HepG2 (cell line): ENCODE measurements around the gene APOLD1. TPM values are rescaled to one million over a fixed set of nuclear protein-coding genes. Genes with fewer than 3 reads are reported as not detected.

Experiments
- ATAC-seq: fragments of 200-7000 bp; cut with Tn5 transposase; 3 replicates; pipeline ENCODE4 v1.9.1; 2020; ENCODE audit warnings: mild to moderate bottlenecking, moderate library complexity
- BruUV-seq: library from RNA; stranded (reverse); fragments of 400-500 nt; replicated peaks from 2 replicates; lab custom pipeline; 2021; lab: Mats Ljungman, UMichigan
- CTCF ChIA-PET: fragments of 300-600 bp; formaldehyde crosslinking; extraction: SDS; loops from one replicate; lab custom pipeline; 2021; ENCODE audit warnings: low total read pairs, inconsistent platforms, low intra/inter-chr PET ratio; lab: Yijun Ruan, JAX
- POLR2A ChIA-PET: fragments of 350-600 bp; sonication (Branson Sonifier 250); formaldehyde crosslinking; loops from one replicate; lab custom pipeline; 2020; ENCODE audit warnings: antibody characterized with exemption, inconsistent platforms; lab: Yijun Ruan, JAX
- DNase-seq: peaks from one replicate; pipeline ENCODE4 v3.0.0-alpha.2; 2015; ENCODE audit warnings: low spot score
- FAIRE-seq: peaks from 3 replicates; lab custom pipeline; 2011; peaks lifted over from hg19 to GRCh38; lab: Jason Lieb, UNC
- H2AFZ ChIP-seq: one replicate; pipeline ENCODE4 v1.6.1; 2011; ENCODE audit warnings: low read length, inconsistent platforms
- H3K27ac ChIP-seq: fragments of 300-600 bp; 3 replicates; pipeline ENCODE4 v1.8.0; 2011; ENCODE audit warnings: mixed run types, mild to moderate bottlenecking, mixed read lengths, low read length, inconsistent platforms; ENCODE audit not compliant: insufficient read depth; ENCODE audit errors: extremely low read length
- H3K27me3 ChIP-seq, 2 experiments: fragments of 200-600 bp in 1 of 2; 2 replicates in 1 of 2; 3 replicates in 1 of 2; pipeline versions ENCODE4 v1.6.0 to v1.8.0; 2011; ENCODE audit warnings: low read length in 2 of 2, mild to moderate bottlenecking in 2 of 2, moderate library complexity in 2 of 2, inconsistent platforms in 1 of 2; ENCODE audit not compliant: insufficient read depth in 2 of 2, control insufficient read depth in 1 of 2
- H3K36me3 ChIP-seq, 2 experiments: fragments of 200-600 bp in 1 of 2; replicated peaks in 1 of 2; 2 replicates in 1 of 2; 3 replicates in 1 of 2; pipeline versions ENCODE4 v1.5.1 to v1.8.0; 2011; ENCODE audit warnings: low read length in 2 of 2, inconsistent platforms in 1 of 2; ENCODE audit not compliant: insufficient read depth in 2 of 2, control insufficient read depth in 1 of 2
- H3K4me1 ChIP-seq: 2 replicates; pipeline ENCODE4 v1.5.1; 2012; ENCODE audit warnings: low read length, inconsistent platforms; ENCODE audit not compliant: insufficient read depth
- H3K4me2 ChIP-seq: 2 replicates; pipeline ENCODE4 v1.6.0; 2011; ENCODE audit warnings: low read depth, low read length, inconsistent platforms
- H3K4me3 ChIP-seq, 3 experiments: fragments of 200-600 bp in 1 of 3; sonication (generic), shearing (Covaris generic) in 1 of 3; replicated peaks in 1 of 3; 2 replicates each; pipeline ENCODE4 v1.5.1; 2011 to 2016; ENCODE audit warnings: low read length in 3 of 3, inconsistent platforms in 2 of 3, low read depth in 2 of 3, mild to moderate bottlenecking in 2 of 3, control low read depth in 1 of 3, mixed read lengths in 1 of 3; ENCODE audit not compliant: insufficient read depth in 1 of 3
- H3K79me2 ChIP-seq: one replicate; pipeline ENCODE4 v1.6.1; 2011; ENCODE audit warnings: low read length, inconsistent platforms; ENCODE audit not compliant: insufficient read depth
- H3K9ac ChIP-seq: 2 replicates; pipeline ENCODE4 v1.6.0; 2011; ENCODE audit warnings: mild to moderate bottlenecking, low read depth, low read length, inconsistent platforms; ENCODE audit not compliant: insufficient read depth
- H3K9me3 ChIP-seq: 2 replicates; pipeline ENCODE4 v1.5.1; 2012; ENCODE audit warnings: mild to moderate bottlenecking, low read length
- H4K20me1 ChIP-seq: 2 replicates; pipeline ENCODE4 v1.6.0; 2011; ENCODE audit warnings: inconsistent platforms, mild to moderate bottlenecking, low read length, moderate library complexity; ENCODE audit not compliant: insufficient read depth
- CREB1 ChIP-seq, 2 experiments: fragments of 450-650 bp in 1 of 2; IDR thresholded peaks; 2 replicates each; pipeline ENCODE4 v1.6.1; 2016 to 2017; ENCODE audit warnings: control low read depth in 1 of 2, mild to moderate bottlenecking in 1 of 2, missing compliant biosample characterization in 1 of 2, missing genetic modification characterization in 1 of 2
- HMGXB4 ChIP-seq, 2 experiments: sonication (generic) in 1 of 2; formaldehyde crosslinking in 1 of 2; IDR thresholded peaks; 2 replicates each; pipeline versions ENCODE4 v1.4.0 to v1.6.1; 2018 to 2020; ENCODE audit warnings: missing genetic modification reagents in 2 of 2, borderline replicate concordance in 1 of 2, low read depth in 1 of 2, mild to moderate bottlenecking in 1 of 2, missing biosample characterization in 1 of 2
- TBL1XR1 ChIP-seq: fragments of 150-350 bp; IDR thresholded peaks from 2 replicates; pipeline ENCODE4 v1.6.1; 2014; ENCODE audit warnings: borderline replicate concordance, low read length; ENCODE audit not compliant: partially characterized antibody
- WGBS: methylation state at CpG from one replicate; pipeline ENCODE4 v1.1.6; 2017; ENCODE audit warnings: low lambda C conversion rate; 5-methylcytosine and 5-hydroxymethylcytosine counted together
- in situ Hi-C: cut with HindIII; loops from 2 replicates; pipeline ENCODE4 v1.10.0; 2017; ENCODE audit warnings: low pct_unique_long_range_greater_than_20kb; ENCODE audit not compliant: extremely low pct_ligation_motif_present
- intact Hi-C: fragments of 100-400 bp; cut with micrococcal nuclease; formaldehyde crosslinking; loops from one replicate; pipeline ENCODE4 v1.10.0; 2022; ENCODE audit not compliant: unreplicated experiment
- polyA plus RNA-seq, 8 experiments: library from polyadenylated mRNA; depleted of rRNA in 3 of 8; stranded (reverse) in 7 of 8; unstranded in 1 of 8; fragments of >200 nt; fragmentation: Illumina TruSeq in 4 of 8; extraction: Trizol in 4 of 8; gene quantifications; 2 replicates each; pipeline versions ENCODE4 v1.2.1 to v1.2.3, GENCODE V29; 2011 to 2016; ENCODE audit warnings: low read depth in 4 of 8, missing spikeins in 1 of 8, mixed read lengths in 1 of 8; ENCODE audit not compliant: insufficient read depth in 1 of 8
- total RNA-seq, 5 experiments: library from RNA; depleted of rRNA; stranded (reverse); fragments of >200 nt; fragmentation: Illumina TruSeq; extraction: Trizol; gene quantifications; 2 replicates each; pipeline ENCODE4 v1.2.3, GENCODE V29; 2016; ENCODE audit warnings: low read depth in 1 of 5

The APOLD1 gene
- total and polyA plus RNA-seq, 2 of the 13 experiments (the other 11 are each of a cell fraction or from before 2014, with no cell fraction given): 0.20 to 0.84 TPM

- TF ChIP-seq TBL1XR1: no peak
Observed at GRCh38 chr12:12796171-12796570, 10.7 kb downstream of the APOLD1 start (continued).

GRCh38 chr12:12796928-12797793 lies 11.7 kb downstream of the APOLD1 start:
- Histone ChIP-seq H3K9ac (no peak overlapping the region), H3K4me1 (peaks cover 3% of the 10 kb centered on the region; the same call in 1 of the 2 replicates), H3K4me2 (no peak overlapping the region), H3K9me3 (no peaks in the 10 kb centered on the region), H4K20me1 (no peaks in the 10 kb centered on the region), H3K27me3 (peaks cover 0 to 10% of the 10 kb centered on the region in 2 experiments; a peak in 1 of 5 replicates), H2AFZ (no peak overlapping the region), H3K36me3 (no peaks in the 10 kb centered on the region), H3K4me3 (no peak overlapping the region), H3K27ac (no peak overlapping the region), H3K79me2 (no peaks in the 10 kb centered on the region)
- ChIA-PET POLR2A (no interaction called here), CTCF (no interaction called here)
- FAIRE-seq: no peak
- TF ChIP-seq HMGXB4 (CRISPR knock-in tag; IDR thresholded peaks at IDR 0.05; ENCODE audit: borderline replicate concordance in 1 of 2, low read depth in 1 of 2) (no peak), CREB1 (IDR thresholded peaks at IDR 0.05) (peak; percentile 45; the same call in 1 of the 2 replicates), CREB1 (CRISPR knock-in tag; IDR thresholded peaks at IDR 0.05) (no peak)
- no peak for DNase-seq
- ATAC-seq: no peak
- WGBS: 29% methylated on average over 9 of the region's 9 CpGs
- intact Hi-C loops (no loop called here), in situ Hi-C loops (loop anchor here (25.0 kb wide), 1 partner anchor 415 kb away; no protein-coding TSS in a partner anchor)
- BruUV-seq: no TSS peak
